ENCODE data around the gene ZNF701. TPM values are rescaled to one million over a fixed set of nuclear protein-coding genes. Genes with fewer than 3 reads are reported as not detected.

ZNF701 gene
- total and polyA plus RNA-seq, 2 of the 8 experiments (the other 6 are each of a cell fraction or from before 2014, with no cell fraction given): 4.9 to 18.7 TPM

DNA sequence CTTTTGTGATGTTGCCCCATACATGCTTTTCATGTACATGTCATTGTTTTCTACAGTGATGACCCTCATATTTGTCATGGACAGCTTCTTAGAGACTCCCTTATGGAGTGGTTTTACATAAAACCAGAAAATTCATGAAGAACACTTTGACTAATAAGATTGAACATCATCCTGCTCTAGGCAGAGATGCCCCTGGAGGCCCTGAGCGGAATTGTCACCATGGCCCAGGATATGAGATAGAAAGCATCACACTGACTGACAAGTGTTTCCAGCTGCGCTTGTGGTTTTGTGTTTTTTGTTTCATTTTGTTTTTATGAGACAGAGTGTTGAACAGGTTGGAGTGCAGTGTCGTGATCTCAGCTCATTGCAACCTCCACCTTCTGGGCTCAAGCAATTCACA lies 22.2 kb downstream of the ZNF701 start:
- no peak overlapping the region for H3K4me3 ChIP-seq (ENCODE audit: extremely low read depth in 1 of 4, insufficient read depth in 2 of 4, low read depth in 3 of 4, low read length in 4 of 4)
- H2BK12ac ChIP-seq (ENCODE audit: low read depth, low read length): no peak overlapping the region
- WGBS, 2 experiments (ENCODE audit: extremely low coverage in 1 of 2, insufficient coverage in 1 of 2, insufficient read length in 1 of 2, insufficient replicate concordance in 2 of 2, low coverage in 1 of 2, low lambda C conversion rate in 2 of 2, missing lambda C conversion rate in 1 of 2): 91% methylated on average over 3 of the region's 3 CpGs; no CpG with 5 or more reads in 1 of the 2 experiments

More for the DNA sequence above, 22.2 kb downstream of the ZNF701 start:
- Histone ChIP-seq H2AK5ac (ENCODE audit: low read depth, low read length) (no peak overlapping the region), H4K91ac (replicated peaks; ENCODE audit: insufficient read length, low read length) (no peak overlapping the region), H4K8ac (ENCODE audit: extremely low read depth, insufficient read depth, low read length) (no peak overlapping the region), H2BK5ac (ENCODE audit: low read depth, low read length) (no peak overlapping the region), H3K23me2 (ENCODE audit: low read depth, low read length) (no peaks in the 10 kb centered on the region), H4K20me1 (replicated peaks in 1 of 2; ENCODE audit: control insufficient read depth in 1 of 2, insufficient read depth in 2 of 2, low read length in 2 of 2) (no peaks in the 10 kb centered on the region), H3K36me3 (ENCODE audit: control insufficient read depth in 2 of 4, insufficient read depth in 4 of 4, low read length in 3 of 4) (peaks cover 2 to 39% (median 26%) of the 10 kb centered on the region in 4 experiments; a peak in 7 of 8 replicates), H3K23ac (ENCODE audit: insufficient read length) (no peak overlapping the region), H4K5ac (ENCODE audit: insufficient read length, low read depth, low read length) (no peak overlapping the region), H3K18ac (ENCODE audit: extremely low read depth, low read length) (no peak overlapping the region), H3K4ac (replicated peaks; ENCODE audit: insufficient read length, low read depth, low read length) (no peak overlapping the region), H2BK20ac (ENCODE audit: low read length) (no peak overlapping the region), H2BK15ac (ENCODE audit: low read length) (no peak overlapping the region), H3K79me2 (ENCODE audit: control insufficient read depth in 1 of 2, insufficient read depth in 2 of 2, low read length in 2 of 2) (no peaks in the 10 kb centered on the region), H3K27ac (ENCODE audit: low read depth, low read length) (no peak overlapping the region), H3K9ac (replicated peaks in 1 of 4; ENCODE audit: extremely low read depth in 1 of 4, low read depth in 3 of 4, low read length in 3 of 4) (no peak overlapping the region), H3K9me3 (ENCODE audit: insufficient read depth in 2 of 2, low read depth in 1 of 2, low read length in 1 of 2) (peaks cover 2 to 3% of the 10 kb centered on the region in 2 experiments; a peak in 1 of 4 replicates), H2BK120ac (replicated peaks; ENCODE audit: low read depth, low read length) (no peak overlapping the region), H3K4me2 (ENCODE audit: insufficient read depth in 1 of 2, low read depth in 2 of 2, low read length in 2 of 2) (no peak overlapping the region), H3K27me3 (replicated peaks in 1 of 4; ENCODE audit: control insufficient read depth in 3 of 4, extremely low read depth in 1 of 4, insufficient read depth in 3 of 4, low read length in 3 of 4) (no peaks in the 10 kb centered on the region), H2AFZ (ENCODE audit: low read length) (no peak overlapping the region), H3K14ac (ENCODE audit: insufficient read length) (no peak overlapping the region), H3K79me1 (ENCODE audit: low read depth, low read length) (no peaks in the 10 kb centered on the region), H3K56ac (replicated peaks; ENCODE audit: insufficient read length, low read depth, low read length) (no peak overlapping the region), H3K4me1 (replicated peaks in 1 of 4; ENCODE audit: control insufficient read depth in 3 of 4, insufficient read depth in 4 of 4, low read length in 3 of 4) (no peaks in the 10 kb centered on the region)
- ChIA-PET CTCF (ENCODE audit: partially characterized antibody) (interaction anchor here (0.6 to 1.8 kb wide), 4 partner anchors 9 to 204 kb away, joined by 3 to 5 read pairs (median 4); no protein-coding TSS in a partner anchor), POLR2A (ENCODE audit: partially characterized antibody) (no interaction called here)
- no peak for DNase-seq (ENCODE audit: low read depth in 1 of 2, low spot score in 2 of 2)
- FAIRE-seq: no peak
- TF ChIP-seq, protein P1, sequence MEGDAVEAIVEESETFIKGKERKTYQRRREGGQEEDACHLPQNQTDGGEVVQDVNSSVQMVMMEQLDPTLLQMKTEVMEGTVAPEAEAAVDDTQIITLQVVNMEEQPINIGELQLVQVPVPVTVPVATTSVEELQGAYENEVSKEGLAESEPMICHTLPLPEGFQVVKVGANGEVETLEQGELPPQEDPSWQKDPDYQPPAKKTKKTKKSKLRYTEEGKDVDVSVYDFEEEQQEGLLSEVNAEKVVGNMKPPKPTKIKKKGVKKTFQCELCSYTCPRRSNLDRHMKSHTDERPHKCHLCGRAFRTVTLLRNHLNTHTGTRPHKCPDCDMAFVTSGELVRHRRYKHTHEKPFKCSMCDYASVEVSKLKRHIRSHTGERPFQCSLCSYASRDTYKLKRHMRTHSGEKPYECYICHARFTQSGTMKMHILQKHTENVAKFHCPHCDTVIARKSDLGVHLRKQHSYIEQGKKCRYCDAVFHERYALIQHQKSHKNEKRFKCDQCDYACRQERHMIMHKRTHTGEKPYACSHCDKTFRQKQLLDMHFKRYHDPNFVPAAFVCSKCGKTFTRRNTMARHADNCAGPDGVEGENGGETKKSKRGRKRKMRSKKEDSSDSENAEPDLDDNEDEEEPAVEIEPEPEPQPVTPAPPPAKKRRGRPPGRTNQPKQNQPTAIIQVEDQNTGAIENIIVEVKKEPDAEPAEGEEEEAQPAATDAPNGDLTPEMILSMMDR (IDR thresholded peaks at IDR 0.05; ENCODE audit: control extremely low read depth in 1 of 3, insufficient read depth in 1 of 3, low read depth in 1 of 3, low read length in 3 of 3): peak in 2 of 3 experiments; percentile 34 to 41; a peak in 2 of 4 replicates
- TF ChIP-seq RAD21 (IDR thresholded peaks at IDR 0.05 in 1 of 2, conservative IDR thresholded peaks at IDR 0.05 in 1 of 2; ENCODE audit: low read depth in 2 of 2, low read length in 2 of 2): no peak; a peak in 1 of 4 replicates
